ENCODE data around the gene RNPEPL1.
"Not testable (repeated sequence)": the region's sequence is repeated elsewhere in the genome, so short reads cannot be mapped to it uniquely, and the experiment has no call there.

Gene RNPEPL1

GRCh38 chr2:240539101-240539500, 29.2 kb upstream of the RNPEPL1 start:
- not testable (repeated sequence) for H3K27me3 ChIP-seq (ENCODE audit: control insufficient read depth, insufficient read depth, low read length); H3K36me3 ChIP-seq (ENCODE audit: control insufficient read depth, insufficient read depth, low read length); H3K27ac ChIP-seq (ENCODE audit: low read depth, low read length); H3K4me1 ChIP-seq (ENCODE audit: control insufficient read depth, insufficient read depth, low read length); H3K9ac ChIP-seq (ENCODE audit: low read length); H3K4me3 ChIP-seq (ENCODE audit: low read depth, low read length)
- H3K9me3 ChIP-seq (ENCODE audit: control insufficient read depth, insufficient read depth, low read depth, low read length) = peaks cover 17% of the 10 kb centered on the region; the same call in 1 of the 2 replicates

- H3K9me3 ChIP-seq (ENCODE audit: control insufficient read depth, insufficient read depth, low read depth, low read length) = peaks cover 21% of the 10 kb centered on the region; the same call in 1 of the 2 replicates
- no peaks in the 10 kb centered on the region for H3K4me1 ChIP-seq (ENCODE audit: control insufficient read depth, insufficient read depth, low read length)
- peaks cover 7% of the 10 kb centered on the region; the same call in 1 of the 2 replicates for H3K36me3 ChIP-seq (ENCODE audit: control insufficient read depth, insufficient read depth, low read length)
- no peaks in the 10 kb centered on the region for H3K27me3 ChIP-seq (ENCODE audit: control insufficient read depth, insufficient read depth, low read length)
- no peak overlapping the region for H3K4me3 ChIP-seq (ENCODE audit: low read depth, low read length)
- no peak overlapping the region for H3K27ac ChIP-seq (ENCODE audit: low read depth, low read length)
- no peak overlapping the region for H3K9ac ChIP-seq (ENCODE audit: low read length)
Observed at GRCh38 chr2:240539906-240540305, 28.4 kb upstream of the RNPEPL1 start.

- Histone ChIP-seq H3K27me3 (ENCODE audit: control insufficient read depth, insufficient read depth, low read length) (no peaks in the 10 kb centered on the region), H3K27ac (ENCODE audit: low read depth, low read length) (no peak overlapping the region)
Observed at GRCh38 chr2:240551288-240551687, 17.0 kb upstream of the RNPEPL1 start.

GRCh38 chr2:240551811-240552210, 16.5 kb upstream of the RNPEPL1 start:
- Histone ChIP-seq H3K4me3 (ENCODE audit: low read depth, low read length) (no peak overlapping the region), H3K9ac (ENCODE audit: low read length) (no peak overlapping the region), H3K4me1 (ENCODE audit: control insufficient read depth, insufficient read depth, low read length) (no peaks in the 10 kb centered on the region), H3K9me3 (ENCODE audit: control insufficient read depth, insufficient read depth, low read depth, low read length) (peaks cover 4% of the 10 kb centered on the region; the same call in 1 of the 2 replicates), H3K27ac (ENCODE audit: low read depth, low read length) (no peak overlapping the region), H3K27me3 (ENCODE audit: control insufficient read depth, insufficient read depth, low read length) (no peaks in the 10 kb centered on the region), H3K36me3 (ENCODE audit: control insufficient read depth, insufficient read depth, low read length) (peaks cover 8% of the 10 kb centered on the region)

More at GRCh38 chr2:240551288-240551687, 17.0 kb upstream of the RNPEPL1 start:
- H3K4me3 ChIP-seq (ENCODE audit: low read depth, low read length) = no peak overlapping the region
- no peaks in the 10 kb centered on the region for H3K4me1 ChIP-seq (ENCODE audit: control insufficient read depth, insufficient read depth, low read length)
- H3K9ac ChIP-seq (ENCODE audit: low read length) = no peak overlapping the region
- H3K36me3 ChIP-seq (ENCODE audit: control insufficient read depth, insufficient read depth, low read length) = peaks cover 8% of the 10 kb centered on the region
- peaks cover 4% of the 10 kb centered on the region; the same call in 1 of the 2 replicates for H3K9me3 ChIP-seq (ENCODE audit: control insufficient read depth, insufficient read depth, low read depth, low read length)

GRCh38 chr2:240553956-240554480, 14.3 kb upstream of the RNPEPL1 start:
- Histone ChIP-seq H3K9ac (ENCODE audit: low read length) (no peak overlapping the region), H3K9me3 (ENCODE audit: control insufficient read depth, insufficient read depth, low read depth, low read length) (peaks cover 4% of the 10 kb centered on the region; the same call in 1 of the 2 replicates), H3K27ac (ENCODE audit: low read depth, low read length) (no peak overlapping the region), H3K4me1 (ENCODE audit: control insufficient read depth, insufficient read depth, low read length) (peaks cover 6% of the 10 kb centered on the region), H3K27me3 (ENCODE audit: control insufficient read depth, insufficient read depth, low read length) (peaks cover 17% of the 10 kb centered on the region), H3K4me3 (ENCODE audit: low read depth, low read length) (no peak overlapping the region), H3K36me3 (ENCODE audit: control insufficient read depth, insufficient read depth, low read length) (peaks cover 8% of the 10 kb centered on the region)

- H3K9me3 ChIP-seq (ENCODE audit: control insufficient read depth, insufficient read depth, low read depth, low read length) = peaks cover 4% of the 10 kb centered on the region; the same call in 1 of the 2 replicates
- no peak overlapping the region for H3K4me3 ChIP-seq (ENCODE audit: low read depth, low read length)
- H3K27ac ChIP-seq (ENCODE audit: low read depth, low read length) = no peak overlapping the region
- peaks cover 26% of the 10 kb centered on the region for H3K27me3 ChIP-seq (ENCODE audit: control insufficient read depth, insufficient read depth, low read length)
- peaks cover 12% of the 10 kb centered on the region for H3K4me1 ChIP-seq (ENCODE audit: control insufficient read depth, insufficient read depth, low read length)
- H3K36me3 ChIP-seq (ENCODE audit: control insufficient read depth, insufficient read depth, low read length) = peaks cover 8% of the 10 kb centered on the region
- no peak overlapping the region for H3K9ac ChIP-seq (ENCODE audit: low read length)
Observed at GRCh38 chr2:240554767-240555493, 13.4 kb upstream of the RNPEPL1 start.

- H3K4me3 ChIP-seq (ENCODE audit: low read depth, low read length) = no peak overlapping the region
- no peak overlapping the region for H3K27ac ChIP-seq (ENCODE audit: low read depth, low read length)
- peaks cover 8% of the 10 kb centered on the region for H3K36me3 ChIP-seq (ENCODE audit: control insufficient read depth, insufficient read depth, low read length)
- peaks cover 3% of the 10 kb centered on the region; the same call in 1 of the 2 replicates for H3K9me3 ChIP-seq (ENCODE audit: control insufficient read depth, insufficient read depth, low read depth, low read length)
- peaks cover 26% of the 10 kb centered on the region for H3K27me3 ChIP-seq (ENCODE audit: control insufficient read depth, insufficient read depth, low read length)
- H3K9ac ChIP-seq (ENCODE audit: low read length) = no peak overlapping the region
- H3K4me1 ChIP-seq (ENCODE audit: control insufficient read depth, insufficient read depth, low read length) = peaks cover 13% of the 10 kb centered on the region
Observed at GRCh38 chr2:240555541-240556250, 12.6 kb upstream of the RNPEPL1 start.

- H3K4me1 ChIP-seq (ENCODE audit: control insufficient read depth, insufficient read depth, low read length) = peaks cover 18% of the 10 kb centered on the region
- no peak overlapping the region for H3K9ac ChIP-seq (ENCODE audit: low read length)
- H3K27me3 ChIP-seq (ENCODE audit: control insufficient read depth, insufficient read depth, low read length) = peaks cover 26% of the 10 kb centered on the region
- H3K27ac ChIP-seq (ENCODE audit: low read depth, low read length) = no peak overlapping the region
- no peaks in the 10 kb centered on the region for H3K9me3 ChIP-seq (ENCODE audit: control insufficient read depth, insufficient read depth, low read depth, low read length)
- peak overlapping the region; percentile 50 for H3K4me3 ChIP-seq (ENCODE audit: low read depth, low read length)
- 0 out of 2 replicates have a peak, but pooled peaks cover 8% of the 10 kb centered on the region for H3K36me3 ChIP-seq (ENCODE audit: control insufficient read depth, insufficient read depth, low read length)
Observed at GRCh38 chr2:240556553-240557100, 11.7 kb upstream of the RNPEPL1 start.

- H3K9ac ChIP-seq (ENCODE audit: low read length) = peak overlapping the region; percentile 18
- peak overlapping the region; percentile 50 for H3K4me3 ChIP-seq (ENCODE audit: low read depth, low read length)
- no peak overlapping the region for H3K27ac ChIP-seq (ENCODE audit: low read depth, low read length)
- no peaks in the 10 kb centered on the region for H3K9me3 ChIP-seq (ENCODE audit: control insufficient read depth, insufficient read depth, low read depth, low read length)
- H3K27me3 ChIP-seq (ENCODE audit: control insufficient read depth, insufficient read depth, low read length) = peaks cover 26% of the 10 kb centered on the region
- 0 out of 2 replicates have a peak, but pooled peaks cover 8% of the 10 kb centered on the region for H3K36me3 ChIP-seq (ENCODE audit: control insufficient read depth, insufficient read depth, low read length)
- H3K4me1 ChIP-seq (ENCODE audit: control insufficient read depth, insufficient read depth, low read length) = peaks cover 20% of the 10 kb centered on the region
Observed at GRCh38 chr2:240557101-240557751, 11.1 kb upstream of the RNPEPL1 start.

GRCh38 chr2:240557808-240558207, 10.5 kb upstream of the RNPEPL1 start, which contains the start of gene ANKMY1:
TSS of gene ANKMY1 (minus strand) at chr2:240557988. CDS start at chr2:240557335, 653 bp downstream.
- Histone ChIP-seq H3K9ac (ENCODE audit: low read length) (peak within 1 kb of the TSS; percentile 34), H3K9me3 (ENCODE audit: control insufficient read depth, insufficient read depth, low read depth, low read length) (no peaks in the 10 kb centered on the region), H3K27me3 (ENCODE audit: control insufficient read depth, insufficient read depth, low read length) (peaks cover 26% of the 10 kb centered on the region), H3K27ac (ENCODE audit: low read depth, low read length) (no peak within 1 kb of the TSS), H3K4me3 (ENCODE audit: low read depth, low read length) (peak within 1 kb of the TSS; percentile 50), H3K4me1 (ENCODE audit: control insufficient read depth, insufficient read depth, low read length) (peaks cover 20% of the 10 kb centered on the region), H3K36me3 (ENCODE audit: control insufficient read depth, insufficient read depth, low read length) (0 out of 2 replicates have a peak, but pooled peaks cover 5% of the 10 kb centered on the region)
